HEK293 (cell line): ENCODE results near the gene NTF4.

Experiments used
- EGR2 ChIP-seq: fragments of 450-650 bp; formaldehyde crosslinking; IDR thresholded peaks from 2 replicates; pipeline ENCODE4 v1.5.1; 2016; ENCODE audit warnings: low read depth, missing biosample characterization, missing genetic modification characterization
- HOXC10 ChIP-seq: sonication (generic); formaldehyde crosslinking; IDR thresholded peaks from 2 replicates; pipeline ENCODE4 v1.8.1; 2023; ENCODE audit warnings: mild to moderate bottlenecking, missing genetic modification reagents
- KLF16 ChIP-seq: fragments of 450-650 bp; formaldehyde crosslinking; IDR thresholded peaks from 2 replicates; pipeline ENCODE4 v1.5.1; 2017; ENCODE audit warnings: missing biosample characterization, missing genetic modification characterization
- KLF8 ChIP-seq: fragments of 450-650 bp; formaldehyde crosslinking; IDR thresholded peaks from 2 replicates; pipeline ENCODE4 v1.5.1; 2016; ENCODE audit warnings: missing biosample characterization, missing genetic modification characterization
- KLF9 ChIP-seq: fragments of 450-650 bp; formaldehyde crosslinking; IDR thresholded peaks from 2 replicates; pipeline ENCODE4 v1.5.1; 2016; ENCODE audit warnings: missing biosample characterization, missing genetic modification characterization, low read depth
- PRDM6 ChIP-seq: fragments of 450-650 bp; formaldehyde crosslinking; IDR thresholded peaks from 2 replicates; pipeline ENCODE4 v1.5.1; 2017; ENCODE audit warnings: missing biosample characterization, missing genetic modification characterization
- SCRT2 ChIP-seq: fragments of 450-650 bp; formaldehyde crosslinking; IDR thresholded peaks from 2 replicates; pipeline ENCODE4 v1.5.1; 2016; ENCODE audit warnings: missing biosample characterization, missing genetic modification characterization
- SP3 ChIP-seq: fragments of 450-650 bp; formaldehyde crosslinking; IDR thresholded peaks from 2 replicates; pipeline ENCODE4 v1.5.1; 2016; ENCODE audit warnings: missing biosample characterization, missing genetic modification characterization
- TCF7L2 ChIP-seq: IDR thresholded peaks from 2 replicates; pipeline ENCODE4 v1.6.1; 2011; ENCODE audit warnings: low read depth, mild to moderate bottlenecking, inconsistent platforms, low read length, moderate library complexity, borderline replicate concordance
- TRIM28 ChIP-seq: IDR thresholded peaks from 2 replicates; pipeline ENCODE4 v1.6.1; 2011; ENCODE audit warnings: low read length, control low read depth, borderline replicate concordance
- ZEB2 ChIP-seq: fragments of 450-650 bp; formaldehyde crosslinking; IDR thresholded peaks from 2 replicates; pipeline ENCODE4 v1.5.1; 2016; ENCODE audit warnings: missing biosample characterization, missing genetic modification characterization
- ZFP3 ChIP-seq: fragments of 450-650 bp; formaldehyde crosslinking; IDR thresholded peaks from 2 replicates; pipeline ENCODE4 v1.5.1; 2016; ENCODE audit warnings: low read depth, missing biosample characterization, missing genetic modification characterization
- ZNF146 ChIP-seq: fragments of 450-650 bp; formaldehyde crosslinking; IDR thresholded peaks from 2 replicates; pipeline ENCODE4 v1.5.1; 2016; ENCODE audit warnings: missing biosample characterization, missing genetic modification characterization
- ZNF155 ChIP-seq: fragments of 450-650 bp; formaldehyde crosslinking; IDR thresholded peaks from 2 replicates; pipeline ENCODE4 v1.5.1; 2016; ENCODE audit warnings: missing biosample characterization, missing genetic modification characterization
- ZNF174 ChIP-seq: fragments of 450-650 bp; formaldehyde crosslinking; IDR thresholded peaks from 2 replicates; pipeline ENCODE4 v1.5.0; 2017; ENCODE audit warnings: missing biosample characterization, mild to moderate bottlenecking, missing genetic modification characterization
- ZNF175 ChIP-seq: fragments of 450-650 bp; formaldehyde crosslinking; IDR thresholded peaks from 2 replicates; pipeline ENCODE4 v1.5.1; 2016; ENCODE audit warnings: missing biosample characterization, missing genetic modification characterization
- ZNF19 ChIP-seq: fragments of 450-650 bp; formaldehyde crosslinking; IDR thresholded peaks from 2 replicates; pipeline ENCODE4; 2016; ENCODE audit warnings: missing biosample characterization, missing genetic modification characterization, low read depth
- ZNF223 ChIP-seq: fragments of 450-650 bp; formaldehyde crosslinking; IDR thresholded peaks from 2 replicates; pipeline ENCODE4 v1.5.1; 2016; ENCODE audit warnings: missing biosample characterization, missing genetic modification characterization
- ZNF292 ChIP-seq: fragments of 450-650 bp; formaldehyde crosslinking; IDR thresholded peaks from 2 replicates; pipeline ENCODE4 v1.5.1; 2016; ENCODE audit warnings: low read depth, missing biosample characterization, missing genetic modification characterization, borderline replicate concordance
- ZNF37A ChIP-seq: fragments of 450-650 bp; IDR thresholded peaks from 2 replicates; pipeline ENCODE4 v1.5.1; 2018; ENCODE audit warnings: missing biosample characterization, missing genetic modification characterization
- ZNF416 ChIP-seq: fragments of 450-650 bp; formaldehyde crosslinking; IDR thresholded peaks from 2 replicates; pipeline ENCODE4 v1.5.1; 2016; ENCODE audit warnings: missing biosample characterization, missing genetic modification characterization
- ZNF423 ChIP-seq: fragments of 450-650 bp; formaldehyde crosslinking; IDR thresholded peaks from 2 replicates; pipeline ENCODE4 v1.5.1; 2016; ENCODE audit warnings: missing biosample characterization, missing genetic modification characterization
- ZNF558 ChIP-seq: fragments of 450-650 bp; formaldehyde crosslinking; IDR thresholded peaks from 2 replicates; pipeline ENCODE4 v1.5.1; 2016; ENCODE audit warnings: missing biosample characterization, missing genetic modification characterization
- ZNF561 ChIP-seq: fragments of 450-650 bp; IDR thresholded peaks from 2 replicates; pipeline ENCODE4 v1.5.1; 2018; ENCODE audit warnings: missing biosample characterization, missing genetic modification characterization, borderline replicate concordance
- ZNF670 ChIP-seq: fragments of 450-650 bp; formaldehyde crosslinking; IDR thresholded peaks from 2 replicates; pipeline ENCODE4 v1.5.1; 2016; ENCODE audit warnings: missing biosample characterization, missing genetic modification characterization, low read depth
- ZNF677 ChIP-seq: fragments of 450-650 bp; IDR thresholded peaks from 2 replicates; pipeline ENCODE4 v1.5.0; 2018; ENCODE audit warnings: missing biosample characterization, mild to moderate bottlenecking, missing genetic modification characterization, moderate library complexity
- ZNF692 ChIP-seq: fragments of 450-650 bp; formaldehyde crosslinking; IDR thresholded peaks from 2 replicates; pipeline ENCODE4 v1.5.1; 2016; ENCODE audit warnings: missing biosample characterization, missing genetic modification characterization
- ZNF704 ChIP-seq: fragments of 450-650 bp; formaldehyde crosslinking; IDR thresholded peaks from 2 replicates; pipeline ENCODE4 v1.5.1; 2016; ENCODE audit warnings: missing biosample characterization, missing genetic modification characterization
- ZNF707 ChIP-seq: fragments of 450-650 bp; formaldehyde crosslinking; IDR thresholded peaks from 2 replicates; pipeline ENCODE4 v1.5.1; 2016; ENCODE audit warnings: missing biosample characterization, missing genetic modification characterization
- TF ChIP-seq, protein P1 (sequence below): fragments of 450-650 bp; formaldehyde crosslinking; IDR thresholded peaks from 2 replicates; pipeline ENCODE4 v1.5.1; 2016; ENCODE audit warnings: missing biosample characterization, missing genetic modification characterization
- TF ChIP-seq, protein P2 (sequence below): fragments of 450-650 bp; IDR thresholded peaks from 2 replicates; pipeline ENCODE4 v1.5.1; 2018; ENCODE audit warnings: missing biosample characterization, missing genetic modification characterization

The NTF4 gene

GRCh38 chr19:49056101-49056901 is 8.3 kb downstream of the NTF4 start (continued):
- TF ChIP-seq ZNF692, result peak; percentile 50; the same call in 1 of the 2 replicates
- TF ChIP-seq HOXC10 (CRISPR knock-in tag), result no peak
- TF ChIP-seq SCRT2 (tag by site-specific recombination), result no peak
- TF ChIP-seq ZNF146 (tag by site-specific recombination), result no peak
- peak; percentile 96 for TF ChIP-seq SP3 (tag by site-specific recombination)
- no peak for TF ChIP-seq TRIM28
- TF ChIP-seq ZNF707 (tag by site-specific recombination), result no peak
- peak; percentile 36; the same call in 1 of the 2 replicates for TF ChIP-seq ZEB2
- TF ChIP-seq ZNF704, result no peak
- TF ChIP-seq KLF8 (tag by site-specific recombination), result peak; percentile 84
- TF ChIP-seq ZNF155 (tag by site-specific recombination), result no peak
- peak; percentile 22; the same call in 1 of the 2 replicates for TF ChIP-seq ZNF561
- no peak for TF ChIP-seq ZNF558 (tag by site-specific recombination)
- TF ChIP-seq, protein P1, sequence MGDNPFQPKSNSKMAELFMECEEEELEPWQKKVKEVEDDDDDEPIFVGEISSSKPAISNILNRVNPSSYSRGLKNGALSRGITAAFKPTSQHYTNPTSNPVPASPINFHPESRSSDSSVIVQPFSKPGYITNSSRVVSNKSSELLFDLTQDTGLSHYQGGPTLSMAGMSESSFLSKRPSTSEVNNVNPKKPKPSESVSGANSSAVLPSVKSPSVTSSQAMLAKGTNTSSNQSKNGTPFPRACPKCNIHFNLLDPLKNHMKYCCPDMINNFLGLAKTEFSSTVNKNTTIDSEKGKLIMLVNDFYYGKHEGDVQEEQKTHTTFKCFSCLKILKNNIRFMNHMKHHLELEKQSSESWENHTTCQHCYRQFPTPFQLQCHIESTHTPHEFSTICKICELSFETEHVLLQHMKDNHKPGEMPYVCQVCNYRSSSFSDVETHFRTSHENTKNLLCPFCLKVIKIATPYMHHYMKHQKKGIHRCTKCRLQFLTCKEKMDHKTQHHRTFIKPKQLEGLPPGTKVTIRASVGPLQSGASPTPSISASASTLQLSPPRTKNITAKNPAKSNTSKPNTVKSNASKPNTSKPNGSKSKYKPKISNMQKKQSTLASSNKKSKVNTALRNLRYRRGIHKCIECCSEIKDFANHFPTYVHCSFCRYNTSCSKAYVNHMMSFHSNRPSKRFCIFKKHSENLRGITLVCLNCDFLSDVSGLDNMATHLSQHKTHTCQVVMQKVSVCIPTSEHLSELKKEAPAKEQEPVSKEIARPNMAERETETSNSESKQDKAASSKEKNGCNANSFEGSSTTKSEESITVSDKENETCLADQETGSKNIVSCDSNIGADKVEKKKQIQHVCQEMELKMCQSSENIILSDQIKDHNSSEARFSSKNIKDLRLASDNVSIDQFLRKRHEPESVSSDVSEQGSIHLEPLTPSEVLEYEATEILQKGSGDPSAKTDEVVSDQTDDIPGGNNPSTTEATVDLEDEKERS (tag by site-specific recombination), result no peak
- TF ChIP-seq, protein P2, sequence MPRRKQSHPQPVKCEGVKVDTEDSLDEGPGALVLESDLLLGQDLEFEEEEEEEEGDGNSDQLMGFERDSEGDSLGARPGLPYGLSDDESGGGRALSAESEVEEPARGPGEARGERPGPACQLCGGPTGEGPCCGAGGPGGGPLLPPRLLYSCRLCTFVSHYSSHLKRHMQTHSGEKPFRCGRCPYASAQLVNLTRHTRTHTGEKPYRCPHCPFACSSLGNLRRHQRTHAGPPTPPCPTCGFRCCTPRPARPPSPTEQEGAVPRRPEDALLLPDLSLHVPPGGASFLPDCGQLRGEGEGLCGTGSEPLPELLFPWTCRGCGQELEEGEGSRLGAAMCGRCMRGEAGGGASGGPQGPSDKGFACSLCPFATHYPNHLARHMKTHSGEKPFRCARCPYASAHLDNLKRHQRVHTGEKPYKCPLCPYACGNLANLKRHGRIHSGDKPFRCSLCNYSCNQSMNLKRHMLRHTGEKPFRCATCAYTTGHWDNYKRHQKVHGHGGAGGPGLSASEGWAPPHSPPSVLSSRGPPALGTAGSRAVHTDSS (tag by site-specific recombination), result no peak
- peak; percentile 82; the same call in 1 of the 2 replicates for TF ChIP-seq KLF16 (tag by site-specific recombination)
- TF ChIP-seq ZNF416 (tag by site-specific recombination), result no peak
- peak; percentile 74 for TF ChIP-seq EGR2 (tag by site-specific recombination)
- TF ChIP-seq ZNF670 (tag by site-specific recombination), result no peak
- TF ChIP-seq ZNF174 (tag by site-specific recombination), result no peak
- TF ChIP-seq ZNF37A (tag by site-specific recombination), result no peak
- TF ChIP-seq ZNF175, result no peak
- no peak for TF ChIP-seq ZNF423 (tag by site-specific recombination)
- peak; percentile 99 for TF ChIP-seq KLF9
- TF ChIP-seq ZNF19 (tag by site-specific recombination), result no peak
- no peak for TF ChIP-seq TCF7L2
- TF ChIP-seq PRDM6 (tag by site-specific recombination), result no peak
- no peak for TF ChIP-seq ZNF292 (tag by site-specific recombination)
- no peak for TF ChIP-seq ZNF223 (tag by site-specific recombination)
- no peak for TF ChIP-seq ZNF677 (tag by site-specific recombination)
- no peak for TF ChIP-seq ZFP3
